Right lobe of liver (tissue), 6 donors: ENCODE results near the gene KRTAP5-4. TPM values are rescaled to one million over a fixed set of nuclear protein-coding genes. Genes with fewer than 3 reads are reported as not detected.
A peak's percentile ranks its signal among the peaks of the same experiment; 100 is the strongest.
"Not testable (repeated sequence)": the region's sequence is repeated elsewhere in the genome, so short reads cannot be mapped to it uniquely, and the experiment has no call there.

Source experiments
- ATAC-seq, 4 donors: fragments of 200-7000 bp; cut with Tn5 transposase; one replicate each; pipeline ENCODE4 v1.9.1; 2020; ENCODE audit warnings: mild to moderate bottlenecking in 4 of 4, moderate library complexity in 4 of 4
- DNase-seq, 3 donors: peaks; one replicate each; pipeline ENCODE4 v3.0.0-alpha.2; 2020
- H3K27ac ChIP-seq, 3 donors: fragments of 200-600 bp; one replicate each; pipeline ENCODE4 v1.8.0; 2022
- H3K27me3 ChIP-seq, 2 donors: fragments of 200-600 bp; one replicate each; pipeline ENCODE4 v1.8.0; 2022
- H3K36me3 ChIP-seq, 4 donors: fragments of 200-600 bp; sonication (generic) in 1 of 4; one replicate each; pipeline versions ENCODE4 v1.5.1 to v1.8.0; 2017 to 2022; ENCODE audit warnings: control low read depth in 1 of 4
- H3K4me1 ChIP-seq, 4 donors: fragments of 200-600 bp; sonication (generic) in 1 of 4; one replicate each; pipeline versions ENCODE4 v1.5.1 to v1.8.0; 2017 to 2022; ENCODE audit warnings: control low read depth in 1 of 4
- H3K4me3 ChIP-seq, 3 donors: fragments of 200-600 bp; one replicate each; pipeline ENCODE4 v1.8.0; 2022
- H3K9me3 ChIP-seq, 4 donors: fragments of 200-600 bp; sonication (generic) in 1 of 4; one replicate each; pipeline versions ENCODE4 v1.5.1 to v1.8.0; 2017 to 2022; ENCODE audit warnings: control low read depth in 1 of 4
- POLR2A ChIP-seq: fragments of 450-650 bp; IDR thresholded peaks from one replicate; pipeline ENCODE4 v1.6.1; 2017; ENCODE audit warnings: antibody characterized with exemption, mild to moderate bottlenecking
- WGBS: methylation state at CpG from one replicate; pipeline ENCODE4 v1.1.6; 2018; ENCODE audit warnings: low coverage, low lambda C conversion rate; ENCODE audit not compliant: insufficient coverage; ENCODE audit errors: missing lambda C conversion rate; 5-methylcytosine and 5-hydroxymethylcytosine counted together
- intact Hi-C, 2 donors: fragments of 100-400 bp; cut with DNase I; formaldehyde crosslinking; loops; one replicate each; pipeline versions ENCODE4 v1.11.2 to v1.14.1; 2022
- long read RNA-seq: library from polyadenylated mRNA; unstranded; transcript quantifications from one replicate; pipeline ENCODE4 v2.0.0, GENCODE V29; 2019
- total RNA-seq, 6 experiments: library from RNA; depleted of rRNA in 2 of 6; stranded (reverse); fragments of >200 nt in 2 of 6; fragmentation: NEBNext Ultra II Directional in 3 of 6; extraction: Animal tissue kit (Norgen Biotek cat#: 25700) in 3 of 6; gene quantifications; one replicate each; pipeline versions ENCODE4 v1.1.0 to v1.2.4, GENCODE V29; 2016 to 2023
- TF ChIP-seq, protein P1 (sequence below), 4 donors: fragments of 200-600 bp in 3 of 4; fragments of 450-650 bp in 1 of 4; IDR thresholded peaks; one replicate each; pipeline versions ENCODE4 v1.5.1 to v1.8.0; 2016 to 2022; ENCODE audit warnings: antibody characterized with exemption in 4 of 4, mild to moderate bottlenecking in 2 of 4
- donor health status: DM: no; HTN: yes; CAD: no.
- donor health status: DM: no; HTN: no; CAD: no.
- donor health status: DM: no; HTN: no; CAD: no.
- donor health status: DM: no; HTN: yes; CAD: no.
- donor health status: DM: no; HTN: yes; CAD: no.

KRTAP5-4 gene, protein sequence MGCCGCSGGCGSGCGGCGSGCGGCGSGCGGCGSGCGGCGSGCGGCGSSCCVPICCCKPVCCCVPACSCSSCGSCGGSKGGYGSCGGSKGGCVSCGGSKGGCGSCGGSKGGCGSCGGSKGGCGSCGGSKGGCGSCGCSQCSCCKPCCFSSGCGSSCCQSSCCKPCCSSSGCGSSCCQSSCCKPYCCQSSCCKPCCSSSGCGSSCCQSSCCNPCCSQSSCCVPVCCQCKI
- total RNA-seq, result not detected
- long read RNA-seq, result 0 reads

DNA sequence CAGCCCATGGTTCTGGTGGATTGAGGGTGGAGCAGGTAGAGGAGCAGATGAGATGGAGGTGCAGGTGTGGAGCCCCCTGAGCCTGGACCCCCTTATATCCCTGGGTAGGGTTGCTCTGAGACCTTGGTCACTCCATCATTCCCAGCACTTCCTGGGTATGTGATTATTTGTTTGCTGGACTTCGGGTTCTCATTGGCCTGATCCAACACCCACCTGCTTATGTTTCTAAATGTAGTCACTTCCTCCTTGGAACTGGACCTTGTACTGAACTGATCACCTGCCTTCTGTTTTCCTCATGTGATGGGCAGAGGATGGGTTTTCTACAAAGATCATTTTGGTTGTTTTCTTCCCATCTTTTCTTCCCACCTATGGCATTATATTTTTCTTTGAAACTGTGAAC is at the start of gene KRTAP5-4:
Gene KRTAP5-4, minus strand, starts transcription at position 53 of the 400 bp plus-strand sequence. Its CDS starts 45 bp downstream, at position 8.
- intact Hi-C loops, result no loop called here
- ATAC-seq, result peak in 1 of 4 donors; percentile 82
- no peak within 1 kb of the TSS for H3K4me3 ChIP-seq
- DNase-seq, result no peak
- H3K4me1 ChIP-seq, result no peaks in the 10 kb centered on the region
- H3K36me3 ChIP-seq, result no peaks in the 10 kb centered on the region
- H3K9me3 ChIP-seq, result no peaks in the 10 kb centered on the region
- no peaks in the 10 kb centered on the region for H3K27me3 ChIP-seq
- no peak within 1 kb of the TSS for H3K27ac ChIP-seq
- no peak for TF ChIP-seq POLR2A
- TF ChIP-seq, protein P1, sequence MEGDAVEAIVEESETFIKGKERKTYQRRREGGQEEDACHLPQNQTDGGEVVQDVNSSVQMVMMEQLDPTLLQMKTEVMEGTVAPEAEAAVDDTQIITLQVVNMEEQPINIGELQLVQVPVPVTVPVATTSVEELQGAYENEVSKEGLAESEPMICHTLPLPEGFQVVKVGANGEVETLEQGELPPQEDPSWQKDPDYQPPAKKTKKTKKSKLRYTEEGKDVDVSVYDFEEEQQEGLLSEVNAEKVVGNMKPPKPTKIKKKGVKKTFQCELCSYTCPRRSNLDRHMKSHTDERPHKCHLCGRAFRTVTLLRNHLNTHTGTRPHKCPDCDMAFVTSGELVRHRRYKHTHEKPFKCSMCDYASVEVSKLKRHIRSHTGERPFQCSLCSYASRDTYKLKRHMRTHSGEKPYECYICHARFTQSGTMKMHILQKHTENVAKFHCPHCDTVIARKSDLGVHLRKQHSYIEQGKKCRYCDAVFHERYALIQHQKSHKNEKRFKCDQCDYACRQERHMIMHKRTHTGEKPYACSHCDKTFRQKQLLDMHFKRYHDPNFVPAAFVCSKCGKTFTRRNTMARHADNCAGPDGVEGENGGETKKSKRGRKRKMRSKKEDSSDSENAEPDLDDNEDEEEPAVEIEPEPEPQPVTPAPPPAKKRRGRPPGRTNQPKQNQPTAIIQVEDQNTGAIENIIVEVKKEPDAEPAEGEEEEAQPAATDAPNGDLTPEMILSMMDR (IDR thresholded peaks at IDR 0.05), result no peak
- WGBS, result 40% methylated on average over 1 of the region's 1 CpG

GRCh38 chr11:1671658-1672057 is 49.7 kb upstream of the KRTAP5-4 start:
- Histone ChIP-seq H3K27me3 (no peaks in the 10 kb centered on the region), H3K27ac (peak overlapping the region; percentile 78 to 96 (median 83)), H3K4me1 (peaks cover 0 to 73% (median 9%) of the 10 kb centered on the region in 4 donors), H3K4me3 (no peak overlapping the region), H3K36me3 (peaks cover 0 to 5% (median 0%) of the 10 kb centered on the region in 4 donors), H3K9me3 (no peaks in the 10 kb centered on the region)
- ATAC-seq, result no peak
- intact Hi-C loops, result no loop called here
- WGBS, result 55% methylated on average over 3 of the region's 11 CpGs
- TF ChIP-seq POLR2A, result no peak
- TF ChIP-seq, protein P1 (IDR thresholded peaks at IDR 0.05), result no peak
- DNase-seq, result peak in 1 of 3 donors; percentile 37

DNA sequence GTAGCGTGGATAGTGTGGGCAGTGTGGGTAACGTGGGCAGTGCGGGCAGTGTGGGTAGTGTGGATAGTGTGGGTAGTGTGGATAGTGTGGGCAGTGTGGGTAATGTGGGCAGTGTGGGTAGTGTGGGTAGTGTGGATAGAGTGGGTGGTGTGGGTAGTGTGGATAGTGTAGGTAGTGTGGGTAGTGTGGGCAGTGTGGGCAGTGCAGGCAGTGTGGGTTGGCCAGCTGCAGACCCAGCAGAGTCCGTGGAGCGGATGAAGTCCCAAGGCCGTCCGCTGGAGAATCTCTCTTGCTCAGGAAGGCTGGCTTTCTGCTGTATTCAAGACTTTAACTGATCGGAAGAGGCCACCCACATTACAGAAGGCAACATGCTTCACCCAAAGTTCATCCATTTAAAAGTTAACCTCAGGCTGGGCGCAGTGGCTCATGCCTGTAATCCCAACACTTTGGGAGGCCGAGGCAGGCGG is 49.0 kb upstream of the KRTAP5-4 start:
- Histone ChIP-seq H3K9me3 (no peaks in the 10 kb centered on the region), H3K36me3 (peaks cover 0 to 5% (median 0%) of the 10 kb centered on the region in 4 donors), H3K4me1 (peaks cover 0 to 68% (median 9%) of the 10 kb centered on the region in 4 donors), H3K4me3 (no peak overlapping the region), H3K27ac (peak overlapping the region; percentile 78 to 96 (median 83)), H3K27me3 (no peaks in the 10 kb centered on the region)
- DNase-seq, result peak in 1 of 3 donors; percentile 53
- TF ChIP-seq, protein P1 (IDR thresholded peaks at IDR 0.05), result peak in 1 of 4 donors; percentile 11
- TF ChIP-seq POLR2A, result no peak
- WGBS, result 61% methylated on average over 5 of the region's 11 CpGs
- intact Hi-C loops, result no loop called here
- ATAC-seq, result peak in 1 of 4 donors; percentile 9

DNA sequence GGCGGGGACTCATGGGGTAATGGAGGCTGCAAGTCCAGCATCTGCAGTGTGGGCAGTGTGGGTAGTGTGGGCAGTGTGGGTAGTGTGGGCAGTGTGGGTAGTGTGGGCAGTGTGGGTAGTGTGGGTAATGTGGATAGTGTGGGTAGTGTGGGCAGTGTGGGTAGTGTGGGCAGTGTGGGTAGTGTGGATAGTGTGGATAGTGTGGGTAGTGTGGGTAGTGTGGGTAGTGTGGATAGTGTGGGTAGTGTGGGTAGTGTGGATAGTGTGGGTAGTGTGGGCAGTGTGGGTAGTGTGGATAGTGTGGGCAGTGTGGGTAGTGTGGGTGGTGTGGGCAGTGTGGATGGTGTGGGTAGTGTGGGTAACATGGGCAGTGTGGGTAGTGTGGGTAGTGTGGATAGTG is 48.5 kb upstream of the KRTAP5-4 start:
- H3K27me3 ChIP-seq, intact Hi-C loops, H3K9me3 ChIP-seq, H3K36me3 ChIP-seq, ATAC-seq, H3K4me3 ChIP-seq: not testable (repeated sequence)
- Histone ChIP-seq H3K27ac (peak overlapping the region; percentile 75 to 90 (median 83)), H3K4me1 (peaks cover 0 to 67% (median 7%) of the 10 kb centered on the region in 4 donors)
- peak in 1 of 3 donors; percentile 37 for DNase-seq
- 100% methylated on average over 1 of the region's 1 CpG for WGBS

- peak; percentile 2 for TF ChIP-seq POLR2A
- TF ChIP-seq, protein P1 (IDR thresholded peaks at IDR 0.05), result no peak
- Histone ChIP-seq H3K4me1 (peaks cover 0 to 59% (median 6%) of the 10 kb centered on the region in 4 donors), H3K27ac (peak overlapping the region; percentile 75 to 90 (median 83)), H3K4me3 (no peak overlapping the region), H3K27me3 (no peaks in the 10 kb centered on the region), H3K36me3 (peaks cover 0 to 5% (median 0%) of the 10 kb centered on the region in 4 donors), H3K9me3 (no peaks in the 10 kb centered on the region)
- peak in 2 of 4 donors; percentile 0 to 18 for ATAC-seq
- WGBS, result 57% methylated on average over 4 of the region's 21 CpGs
- DNase-seq, result peak in 2 of 3 donors; percentile 58 to 64
- intact Hi-C loops, result no loop called here
Measured at GRCh38 chr11:1669546-1670218, 47.7 kb upstream of the KRTAP5-4 start.
